ACC112 (cell line): ENCODE measurements around the gene KDM1B.

Experiments
- H2AFZ ChIP-seq: fragments of 200-600 bp; sonication (generic); one replicate; pipeline ENCODE4 v1.6.0; 2017; ENCODE audit warnings: antibody characterized with exemption, low read length; ENCODE audit not compliant: unreplicated experiment
- H3K27ac ChIP-seq: fragments of 200-600 bp; sonication (generic); 2 replicates; pipeline ENCODE4 v1.5.1; 2014; ENCODE audit warnings: low read depth, mild to moderate bottlenecking, antibody characterized with exemption, low read length, moderate library complexity
- H3K27me3 ChIP-seq: fragments of 200-600 bp; sonication (generic); 2 replicates; pipeline ENCODE4 v1.6.1; 2014; ENCODE audit warnings: mild to moderate bottlenecking, antibody characterized with exemption, low read length, moderate library complexity, mixed read lengths; ENCODE audit not compliant: insufficient read depth
- H3K36me3 ChIP-seq: fragments of 200-600 bp; sonication (generic); 2 replicates; pipeline ENCODE4 v1.6.1; 2016; ENCODE audit warnings: mild to moderate bottlenecking, antibody characterized with exemption, low read length, moderate library complexity, mixed read lengths; ENCODE audit not compliant: insufficient read depth
- H3K4me1 ChIP-seq: fragments of 200-600 bp; sonication (generic); one replicate; pipeline ENCODE4 v1.6.1; 2016; ENCODE audit warnings: low read length, mixed read lengths; ENCODE audit not compliant: insufficient read depth, unreplicated experiment, control insufficient read depth
- H3K4me3 ChIP-seq: fragments of 200-600 bp; sonication (generic); 2 replicates; pipeline ENCODE4 v1.5.1; 2014; ENCODE audit warnings: mild to moderate bottlenecking, low read depth, low read length
- H3K79me2 ChIP-seq: fragments of 200-600 bp; sonication (generic); one replicate; pipeline ENCODE4 v1.6.0; 2016; ENCODE audit warnings: low read length; ENCODE audit not compliant: control insufficient read depth, unreplicated experiment, insufficient read depth

The KDM1B gene

GRCh38 chr6:18155150-18155863 is at the start of gene KDM1B:
Gene KDM1B, plus strand, starts transcription at chr6:18155422. Its CDS starts 4,474 bp downstream, at chr6:18159896.
- Histone ChIP-seq H3K79me2 (peaks cover 13% of the 10 kb centered on the region), H3K27ac (peak within 1 kb of the TSS; percentile 59; the same call in 1 of the 2 replicates), H3K4me1 (peaks cover 18% of the 10 kb centered on the region), H3K4me3 (peak within 1 kb of the TSS; percentile 98), H3K36me3 (no peaks in the 10 kb centered on the region), H2AFZ (peak within 1 kb of the TSS; percentile 93), H3K27me3 (no peaks in the 10 kb centered on the region)

GRCh38 chr6:18107061-18107460 is 48.2 kb upstream of the KDM1B start:
- H3K4me1 ChIP-seq, result no peaks in the 10 kb centered on the region
- H3K27me3 ChIP-seq, result no peaks in the 10 kb centered on the region
- H3K4me3 ChIP-seq, result no peak overlapping the region
- H3K36me3 ChIP-seq, result peaks cover 4% of the 10 kb centered on the region; the same call in 1 of the 2 replicates
- H3K79me2 ChIP-seq, result no peaks in the 10 kb centered on the region
- H2AFZ ChIP-seq, result no peak overlapping the region
- H3K27ac ChIP-seq, result no peak overlapping the region

DNA sequence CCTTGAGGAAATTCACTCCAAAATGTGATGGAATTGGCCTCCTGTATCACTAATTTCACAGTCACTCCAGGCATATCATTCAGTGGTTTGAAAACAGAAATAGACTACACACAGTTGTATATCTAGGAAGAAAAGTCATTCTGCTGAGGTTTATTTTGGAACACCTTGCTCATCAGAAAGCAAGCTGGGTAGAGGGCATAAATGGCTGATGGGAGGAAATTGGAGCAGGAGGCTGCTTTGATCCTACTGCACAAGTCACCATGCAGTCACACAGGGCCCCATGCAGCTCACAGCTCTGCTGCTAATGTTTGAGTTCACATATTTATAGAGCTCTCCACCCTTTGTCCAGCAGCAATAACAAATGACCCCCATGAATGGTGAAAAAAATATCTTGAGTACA is 45.1 kb upstream of the KDM1B start:
- Histone ChIP-seq H3K79me2 (no peaks in the 10 kb centered on the region), H3K4me3 (no peak overlapping the region), H3K27ac (no peak overlapping the region), H2AFZ (no peak overlapping the region), H3K27me3 (no peaks in the 10 kb centered on the region), H3K36me3 (peaks cover 4% of the 10 kb centered on the region; the same call in 1 of the 2 replicates), H3K4me1 (no peaks in the 10 kb centered on the region)

GRCh38 chr6:18115356-18115755 is 39.9 kb upstream of the KDM1B start:
- Histone ChIP-seq H3K27ac (no peak overlapping the region), H3K4me3 (no peak overlapping the region), H3K4me1 (no peaks in the 10 kb centered on the region), H2AFZ (no peak overlapping the region), H3K79me2 (no peaks in the 10 kb centered on the region), H3K27me3 (no peaks in the 10 kb centered on the region), H3K36me3 (no peaks in the 10 kb centered on the region)

- Histone ChIP-seq H3K79me2 (peaks cover 8% of the 10 kb centered on the region), H3K4me3 (no peak overlapping the region), H3K4me1 (peaks cover 5% of the 10 kb centered on the region), H3K27ac (no peak overlapping the region), H3K27me3 (no peaks in the 10 kb centered on the region), H2AFZ (no peak overlapping the region), H3K36me3 (no peaks in the 10 kb centered on the region)
Measured at GRCh38 chr6:18117136-18117535, 38.1 kb upstream of the KDM1B start.

DNA sequence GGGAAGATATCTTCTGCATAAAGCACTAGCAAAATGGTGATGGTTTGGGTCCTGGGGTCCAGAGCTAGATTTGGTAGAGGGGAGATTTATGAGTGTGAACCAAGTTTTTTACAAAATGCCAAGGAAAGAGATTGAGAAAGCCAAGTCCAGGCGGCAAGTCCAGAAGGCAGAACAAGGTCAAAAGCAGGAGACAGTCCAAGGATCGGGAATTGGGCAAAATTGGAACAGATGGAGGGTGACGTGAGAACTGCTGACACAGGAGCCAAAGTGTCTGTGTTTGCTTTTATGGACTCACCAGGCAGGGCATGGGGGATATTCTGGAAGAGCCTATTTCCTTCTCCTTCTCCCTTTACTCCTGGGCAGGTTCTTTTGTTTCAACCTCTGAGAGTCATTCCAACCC is 36.9 kb upstream of the KDM1B start:
- no peak overlapping the region for H2AFZ ChIP-seq
- no peak overlapping the region for H3K27ac ChIP-seq
- H3K4me1 ChIP-seq, result peaks cover 10% of the 10 kb centered on the region
- H3K27me3 ChIP-seq, result no peaks in the 10 kb centered on the region
- no peak overlapping the region for H3K4me3 ChIP-seq
- H3K79me2 ChIP-seq, result peaks cover 8% of the 10 kb centered on the region
- no peaks in the 10 kb centered on the region for H3K36me3 ChIP-seq

GRCh38 chr6:18119236-18119635 is 36.0 kb upstream of the KDM1B start:
- Histone ChIP-seq H2AFZ (no peak overlapping the region), H3K27me3 (no peaks in the 10 kb centered on the region), H3K79me2 (peaks cover 8% of the 10 kb centered on the region), H3K36me3 (no peaks in the 10 kb centered on the region), H3K4me3 (no peak overlapping the region), H3K27ac (no peak overlapping the region), H3K4me1 (peaks cover 10% of the 10 kb centered on the region)

DNA sequence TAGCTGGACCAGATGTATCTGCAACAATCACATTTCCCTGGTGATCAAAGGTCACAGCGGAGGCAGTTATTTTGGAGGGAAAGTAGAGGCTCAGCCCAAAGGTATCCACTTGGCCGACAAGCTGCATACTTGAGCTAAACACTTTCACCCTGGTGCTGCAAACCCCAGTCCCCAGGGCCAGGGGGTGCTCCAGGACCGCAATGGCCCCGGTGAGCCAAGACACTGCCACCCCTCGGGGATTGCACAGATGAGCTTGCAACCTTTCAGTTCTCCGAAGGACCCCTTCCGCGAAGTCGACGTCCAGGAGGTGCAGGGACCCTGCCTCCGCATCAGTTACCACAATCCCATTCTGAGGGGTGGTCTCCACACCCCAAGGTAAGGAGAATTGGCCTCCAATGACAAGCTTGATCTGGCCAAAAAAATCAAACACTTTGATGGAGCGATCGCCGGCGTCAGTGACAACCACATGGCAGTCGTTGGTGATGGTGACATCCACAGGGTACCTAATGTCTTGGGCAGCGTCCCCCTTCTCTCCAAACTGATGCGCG is 33.6 kb upstream of the KDM1B start:
- Histone ChIP-seq H3K36me3 (no peaks in the 10 kb centered on the region), H3K27ac (no peak overlapping the region), H3K79me2 (peaks cover 8% of the 10 kb centered on the region), H3K4me1 (peaks cover 15% of the 10 kb centered on the region), H3K27me3 (no peaks in the 10 kb centered on the region), H3K4me3 (peak overlapping the region; percentile 82), H2AFZ (peak overlapping the region; percentile 93)

GRCh38 chr6:18122128-18123093 is 32.8 kb upstream of the KDM1B start, which contains the start of gene NHLRC1:
Gene NHLRC1, minus strand, starts transcription at chr6:18122677. Its CDS starts 71 bp downstream, at chr6:18122606.
- Histone ChIP-seq H3K27me3 (no peaks in the 10 kb centered on the region), H3K36me3 (no peaks in the 10 kb centered on the region), H3K4me3 (peak within 1 kb of the TSS; percentile 82), H3K4me1 (peaks cover 15% of the 10 kb centered on the region), H3K79me2 (peaks cover 8% of the 10 kb centered on the region), H2AFZ (peak within 1 kb of the TSS; percentile 93), H3K27ac (no peak within 1 kb of the TSS)

- peaks cover 8% of the 10 kb centered on the region for H3K79me2 ChIP-seq
- no peak overlapping the region for H3K27ac ChIP-seq
- no peaks in the 10 kb centered on the region for H3K36me3 ChIP-seq
- peak overlapping the region; percentile 30 for H2AFZ ChIP-seq
- no peak overlapping the region for H3K4me3 ChIP-seq
- peaks cover 15% of the 10 kb centered on the region for H3K4me1 ChIP-seq
- no peaks in the 10 kb centered on the region for H3K27me3 ChIP-seq
Measured at GRCh38 chr6:18126121-18126520, 29.1 kb upstream of the KDM1B start.
